GM12878 (cell line): ENCODE data around the gene RGP1. TPM values are rescaled to one million over a fixed set of nuclear protein-coding genes. Genes with fewer than 3 reads are reported as not detected.

Experiments used
- ATAC-seq: fragments of 200-7000 bp; cut with Tn5 transposase; 3 replicates; pipeline ENCODE4 v1.9.1; 2020; ENCODE audit warnings: mild to moderate bottlenecking, moderate library complexity
- BruUV-seq: library from RNA; stranded (reverse); fragments of 400-500 nt; replicated peaks from 2 replicates; lab custom pipeline; 2021; lab: Mats Ljungman, UMichigan
- CTCF ChIA-PET: fragments of 300-600 bp; sonication (Branson Sonifier 250); formaldehyde crosslinking; extraction: SDS; loops from one replicate; lab custom pipeline; 2021; ENCODE audit warnings: inconsistent platforms; lab: Yijun Ruan, JAX
- POLR2A ChIA-PET: fragments of 350-600 bp; formaldehyde crosslinking; extraction: SDS; loops from one replicate; lab custom pipeline; 2021; ENCODE audit warnings: inconsistent platforms; lab: Charles Lee
- RAD21 ChIA-PET: fragments of 300-600 bp; sonication (Branson Sonifier 250); formaldehyde crosslinking; loops from one replicate; lab custom pipeline; 2023; ENCODE audit warnings: antibody characterized with exemption; ENCODE audit not compliant: unreplicated experiment; lab: Charles Lee
- SMC1A ChIA-PET: fragments of 300-600 bp; sonication (Branson Sonifier 250); formaldehyde crosslinking; loops from one replicate; lab custom pipeline; 2023; ENCODE audit not compliant: unreplicated experiment, uncharacterized antibody; lab: Charles Lee
- DNase-seq: peaks from one replicate; pipeline ENCODE4 v3.0.0-alpha.2; 2011; ENCODE audit warnings: low read depth, low spot score
- FAIRE-seq: peaks from 3 replicates; lab custom pipeline; 2011; peaks lifted over from hg19 to GRCh38; lab: Jason Lieb, UNC
- H2AFZ ChIP-seq: 2 replicates; pipeline ENCODE4 v1.6.0; 2011; ENCODE audit warnings: low read depth, low read length, control low read depth; ENCODE audit not compliant: control insufficient read depth
- H3K27ac ChIP-seq: 2 replicates; pipeline ENCODE4 v1.5.1; 2011; ENCODE audit warnings: control low read depth; ENCODE audit not compliant: control insufficient read depth, insufficient read depth
- H3K27me3 ChIP-seq, 2 experiments: replicated peaks in 1 of 2; 2 replicates each; pipeline versions ENCODE4 v1.6.0 to v1.6.1; 2011; ENCODE audit warnings: low read length in 1 of 2; ENCODE audit not compliant: control insufficient read depth in 2 of 2, insufficient read depth in 2 of 2
- H3K36me3 ChIP-seq, 2 experiments: 2 replicates each; pipeline ENCODE4 v1.5.1; 2011; ENCODE audit warnings: low read length in 1 of 2; ENCODE audit not compliant: control insufficient read depth in 2 of 2, insufficient read depth in 2 of 2
- H3K4me1 ChIP-seq: 2 replicates; pipeline ENCODE4 v1.6.1; 2011; ENCODE audit warnings: mild to moderate bottlenecking, low read length, moderate library complexity, mixed read lengths; ENCODE audit not compliant: control insufficient read depth, insufficient read depth
- H3K4me2 ChIP-seq: 2 replicates; pipeline ENCODE4 v1.6.0; 2011; ENCODE audit warnings: control low read depth; ENCODE audit not compliant: control insufficient read depth, insufficient read depth
- H3K4me3 ChIP-seq: fragments of 200-600 bp; sonication (generic); 2 replicates; pipeline ENCODE4 v1.5.1; 2016
- H3K79me2 ChIP-seq: 2 replicates; pipeline ENCODE4 v1.6.0; 2011; ENCODE audit warnings: low read length; ENCODE audit not compliant: control insufficient read depth, insufficient read depth
- H3K9ac ChIP-seq: 2 replicates; pipeline ENCODE4 v1.8.0; 2011; ENCODE audit warnings: low read length, control low read depth, mixed read lengths; ENCODE audit not compliant: control insufficient read depth, insufficient read depth
- H3K9me3 ChIP-seq: replicated peaks from 3 replicates; pipeline ENCODE4 v1.5.1; 2011; ENCODE audit warnings: mild to moderate bottlenecking, low read length; ENCODE audit not compliant: control insufficient read depth, insufficient read depth
- H4K20me1 ChIP-seq: 2 replicates; pipeline ENCODE4 v1.6.0; 2011; ENCODE audit not compliant: control insufficient read depth, insufficient read depth
- HDGF ChIP-seq: fragments of 450-650 bp; IDR thresholded peaks from 2 replicates; pipeline ENCODE4 v1.6.1; 2016; ENCODE audit warnings: antibody characterized with exemption
- NFYB ChIP-seq: IDR thresholded peaks from 2 replicates; pipeline ENCODE4 v1.6.1; 2011; ENCODE audit warnings: low read depth, mild to moderate bottlenecking, low read length, improper control_type of control experiment, moderate library complexity; ENCODE audit not compliant: insufficient read depth
- RAD21 ChIP-seq: IDR thresholded peaks from 2 replicates; pipeline ENCODE4 v1.6.1; 2011; ENCODE audit warnings: mild to moderate bottlenecking, low read depth, low read length, moderate library complexity; ENCODE audit not compliant: insufficient read depth
- SMARCA5 ChIP-seq: fragments of 450-650 bp; IDR thresholded peaks from 2 replicates; pipeline ENCODE4 v1.6.1; 2017; ENCODE audit warnings: mild to moderate bottlenecking
- SMC3 ChIP-seq: IDR thresholded peaks from 2 replicates; pipeline ENCODE4 v1.6.1; 2011; ENCODE audit warnings: low read length, improper control_type of control experiment, borderline replicate concordance
- SUPT20H ChIP-seq: IDR thresholded peaks from 2 replicates; pipeline ENCODE4 v1.6.1; 2011; ENCODE audit warnings: low read depth, mild to moderate bottlenecking, low read length, moderate library complexity, borderline replicate concordance; ENCODE audit not compliant: control insufficient read depth
- TCF7 ChIP-seq: IDR thresholded peaks from 2 replicates; pipeline ENCODE4 v1.6.1; 2014; ENCODE audit warnings: antibody characterized with exemption, borderline replicate concordance
- YY1 ChIP-seq: IDR thresholded peaks from 2 replicates; pipeline ENCODE4 v1.6.1; 2011; ENCODE audit warnings: low read depth, mild to moderate bottlenecking, low read length
- WGBS: methylation state at CpG from one replicate; pipeline ENCODE4 v1.1.6; 2016; ENCODE audit warnings: low lambda C conversion rate; ENCODE audit not compliant: insufficient replicate concordance, insufficient coverage; ENCODE audit errors: missing lambda C conversion rate; 5-methylcytosine and 5-hydroxymethylcytosine counted together
- in situ Hi-C: fragments of 300-500 bp; cut with MboI; formaldehyde crosslinking; loops from 9 replicates; pipeline ENCODE4 v1.14.3; 2018; ENCODE audit warnings: mixed read lengths
- intact Hi-C: fragments of 100-400 bp; cut with micrococcal nuclease; formaldehyde crosslinking; loops from one replicate; pipeline ENCODE4 v1.14.2; 2022; ENCODE audit not compliant: unreplicated experiment
- polyA plus RNA-seq, 11 experiments: library from polyadenylated mRNA; depleted of rRNA in 4 of 11; unstranded in 6 of 11; stranded (reverse) in 5 of 11; fragments of >200 nt; fragmentation: Nextera tagmentation in 4 of 11; fragmentation: Illumina TruSeq in 1 of 11; extraction: Ambion mirVana in 4 of 11; extraction: Trizol in 1 of 11; gene quantifications; 1 replicate in 1 of 11; 2 replicates in 10 of 11; pipeline versions ENCODE4 v1.2.1 to v1.2.3, GENCODE V29; 2011 to 2016; ENCODE audit warnings: inconsistent platforms in 2 of 11, missing spikeins in 2 of 11, low read depth in 1 of 11
- total RNA-seq, 4 experiments: library from RNA; depleted of rRNA in 3 of 4; stranded (reverse); fragments of >200 nt in 3 of 4; fragmentation: Illumina TruSeq in 1 of 4; extraction: Trizol in 1 of 4; gene quantifications; 2 replicates each; pipeline versions ENCODE4 v1.2.1 to v1.2.3, GENCODE V29; 2013 to 2021
- TF ChIP-seq, protein P1 (sequence below), 3 experiments: IDR thresholded peaks in 2 of 3; conservative IDR thresholded peaks in 1 of 3; 2 replicates each; pipeline ENCODE4 v1.5.1; 2011; ENCODE audit warnings: low read depth in 3 of 3, low read length in 3 of 3, mild to moderate bottlenecking in 3 of 3, control low read depth in 2 of 3, moderate library complexity in 2 of 3, inconsistent platforms in 1 of 3, mixed read lengths in 1 of 3; ENCODE audit not compliant: control insufficient read depth in 2 of 3, insufficient read depth in 1 of 3; ENCODE audit errors: extremely low read depth in 1 of 3
- TF ChIP-seq, protein P2 (sequence below): fragments of 450-650 bp; IDR thresholded peaks from 2 replicates; pipeline ENCODE4 v1.6.1; 2016; ENCODE audit warnings: mild to moderate bottlenecking
- TF ChIP-seq, protein P3 (sequence below): IDR thresholded peaks from 2 replicates; pipeline ENCODE4 v1.6.1; 2011; ENCODE audit warnings: borderline replicate concordance, low read depth, mild to moderate bottlenecking, moderate library complexity, low read length; ENCODE audit not compliant: insufficient read depth, poor library complexity, severe bottlenecking

Gene RGP1
- total and polyA plus RNA-seq, 10 of the 15 experiments (the other 5 are each of a cell fraction or from before 2014, with no cell fraction given), result 0.44 to 14.9 (median 7.4) TPM

DNA sequence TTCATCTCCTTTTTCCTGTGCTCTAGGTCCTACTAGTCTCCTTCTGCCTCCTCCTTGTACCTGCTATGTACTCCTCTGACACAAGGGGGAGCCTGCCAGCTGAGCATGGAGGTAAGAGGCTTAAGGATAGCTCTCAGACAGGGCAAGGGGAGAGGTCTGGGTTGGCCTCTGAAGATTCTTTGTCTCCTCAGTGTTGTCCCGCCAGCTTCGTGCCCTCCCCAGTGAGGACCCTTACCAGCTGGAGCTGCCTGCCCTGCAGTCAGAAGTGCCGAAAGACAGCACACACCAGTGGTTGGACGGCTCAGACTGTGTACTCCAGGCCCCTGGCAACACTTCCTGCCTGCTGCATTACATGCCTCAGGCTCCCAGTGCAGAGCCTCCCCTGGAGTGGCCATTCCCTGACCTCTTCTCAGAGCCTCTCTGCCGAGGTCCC lies 12.9 kb upstream of the RGP1 start:
- intact Hi-C loops, result loop anchor here (1.0 to 10.0 kb wide), 4 partner anchors 12 to 621 kb away; partner anchors contain the start of gene ATOSB
- TF ChIP-seq, protein P1, sequence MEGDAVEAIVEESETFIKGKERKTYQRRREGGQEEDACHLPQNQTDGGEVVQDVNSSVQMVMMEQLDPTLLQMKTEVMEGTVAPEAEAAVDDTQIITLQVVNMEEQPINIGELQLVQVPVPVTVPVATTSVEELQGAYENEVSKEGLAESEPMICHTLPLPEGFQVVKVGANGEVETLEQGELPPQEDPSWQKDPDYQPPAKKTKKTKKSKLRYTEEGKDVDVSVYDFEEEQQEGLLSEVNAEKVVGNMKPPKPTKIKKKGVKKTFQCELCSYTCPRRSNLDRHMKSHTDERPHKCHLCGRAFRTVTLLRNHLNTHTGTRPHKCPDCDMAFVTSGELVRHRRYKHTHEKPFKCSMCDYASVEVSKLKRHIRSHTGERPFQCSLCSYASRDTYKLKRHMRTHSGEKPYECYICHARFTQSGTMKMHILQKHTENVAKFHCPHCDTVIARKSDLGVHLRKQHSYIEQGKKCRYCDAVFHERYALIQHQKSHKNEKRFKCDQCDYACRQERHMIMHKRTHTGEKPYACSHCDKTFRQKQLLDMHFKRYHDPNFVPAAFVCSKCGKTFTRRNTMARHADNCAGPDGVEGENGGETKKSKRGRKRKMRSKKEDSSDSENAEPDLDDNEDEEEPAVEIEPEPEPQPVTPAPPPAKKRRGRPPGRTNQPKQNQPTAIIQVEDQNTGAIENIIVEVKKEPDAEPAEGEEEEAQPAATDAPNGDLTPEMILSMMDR (IDR thresholded peaks at IDR 0.05 in 2 of 3, conservative IDR thresholded peaks at IDR 0.05 in 1 of 3; ENCODE audit: control insufficient read depth in 2 of 3, extremely low read depth in 1 of 3, insufficient read depth in 1 of 3, low read depth in 3 of 3, low read length in 3 of 3), result peak; percentile 84 to 93 (median 91)
- TF ChIP-seq SMC3 (peak; percentile 64; the same call in 1 of the 2 replicates), HDGF (peak; percentile 69; the same call in 1 of the 2 replicates), TCF7 (no peak), RAD21 (peak; percentile 89), SUPT20H (no peak), SMARCA5 (0 out of 2 replicates have a peak, but pooled peaks have one; percentile 43), YY1 (0 out of 2 replicates have a peak, but pooled peaks have one; percentile 23), NFYB (no peak)
- TF ChIP-seq, protein P2, sequence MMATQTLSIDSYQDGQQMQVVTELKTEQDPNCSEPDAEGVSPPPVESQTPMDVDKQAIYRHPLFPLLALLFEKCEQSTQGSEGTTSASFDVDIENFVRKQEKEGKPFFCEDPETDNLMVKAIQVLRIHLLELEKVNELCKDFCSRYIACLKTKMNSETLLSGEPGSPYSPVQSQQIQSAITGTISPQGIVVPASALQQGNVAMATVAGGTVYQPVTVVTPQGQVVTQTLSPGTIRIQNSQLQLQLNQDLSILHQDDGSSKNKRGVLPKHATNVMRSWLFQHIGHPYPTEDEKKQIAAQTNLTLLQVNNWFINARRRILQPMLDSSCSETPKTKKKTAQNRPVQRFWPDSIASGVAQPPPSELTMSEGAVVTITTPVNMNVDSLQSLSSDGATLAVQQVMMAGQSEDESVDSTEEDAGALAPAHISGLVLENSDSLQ, result no peak
- TF ChIP-seq, protein P3, sequence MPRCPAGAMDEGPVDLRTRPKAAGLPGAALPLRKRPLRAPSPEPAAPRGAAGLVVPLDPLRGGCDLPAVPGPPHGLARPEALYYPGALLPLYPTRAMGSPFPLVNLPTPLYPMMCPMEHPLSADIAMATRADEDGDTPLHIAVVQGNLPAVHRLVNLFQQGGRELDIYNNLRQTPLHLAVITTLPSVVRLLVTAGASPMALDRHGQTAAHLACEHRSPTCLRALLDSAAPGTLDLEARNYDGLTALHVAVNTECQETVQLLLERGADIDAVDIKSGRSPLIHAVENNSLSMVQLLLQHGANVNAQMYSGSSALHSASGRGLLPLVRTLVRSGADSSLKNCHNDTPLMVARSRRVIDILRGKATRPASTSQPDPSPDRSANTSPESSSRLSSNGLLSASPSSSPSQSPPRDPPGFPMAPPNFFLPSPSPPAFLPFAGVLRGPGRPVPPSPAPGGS, result no peak
- TF ChIP-seq, all 136 proteins: peak for 6
- H3K27ac ChIP-seq, result no peak overlapping the region
- H3K36me3 ChIP-seq, result peaks cover 30 to 36% of the 10 kb centered on the region in 2 experiments; a peak in 3 of 4 replicates
- no peaks in the 10 kb centered on the region for H3K9me3 ChIP-seq
- BruUV-seq, result no TSS peak
- H3K27me3 ChIP-seq, result no peaks in the 10 kb centered on the region
- no peak overlapping the region for H3K4me3 ChIP-seq
- H3K4me1 ChIP-seq, result no peaks in the 10 kb centered on the region; the same call in 1 of the 2 replicates
- no peak overlapping the region for H3K4me2 ChIP-seq
- ChIA-PET CTCF (interaction anchor here (0.6 to 3.4 kb wide), 30 partner anchors 9 to 1589 kb away, joined by 3 to 106 read pairs (median 6); partner anchors contain the start of genes CCDC107, DNAJB5, GBA2 and HINT2), SMC1A (interaction anchor here (0.8 to 1.9 kb wide), 8 partner anchors 8 to 162 kb away, joined by 3 to 22 read pairs (median 5); partner anchors contain the start of genes GBA2 and RGP1), RAD21 (interaction anchor here (0.6 to 2.3 kb wide), 12 partner anchors 8 to 146 kb away, joined by 3 to 14 read pairs (median 4); partner anchors contain the start of genes MSMP and SPAG8), POLR2A (interaction anchor here (0.7 to 2.8 kb wide), 5 partner anchors 9 to 125 kb away, joined by 3 to 18 read pairs (median 3); partner anchors contain the start of genes GBA2, HINT2 and RGP1)
- ATAC-seq, result peak; percentile 40
- peak; percentile 87 for FAIRE-seq
- H3K9ac ChIP-seq, result no peak overlapping the region
- DNase-seq, result no peak
- no peaks in the 10 kb centered on the region for H4K20me1 ChIP-seq
- no peak overlapping the region for H2AFZ ChIP-seq
- 32% methylated on average over 5 of the region's 5 CpGs for WGBS
- in situ Hi-C loops, result loop anchor here (10.0 kb wide), 1 partner anchor 631 kb away; the partner anchor contains the start of gene STOML2
- peaks cover 20% of the 10 kb centered on the region for H3K79me2 ChIP-seq
